ENCODE results near the gene PCDHB6. TPM values are rescaled to one million over a fixed set of nuclear protein-coding genes. Genes with fewer than 3 reads are reported as not detected.
"Not testable (repeated sequence)": the region's sequence is repeated elsewhere in the genome, so short reads cannot be mapped to it uniquely, and the experiment has no call there.

Gene PCDHB6
- polyA plus RNA-seq, 6 donors from 2014 or later, result not detected

- Mint-ChIP-seq H3K4me3 (peak overlapping the region in 1 of 8 donors; percentile 14), H3K9me3 (peaks cover 12 to 68% (median 37%) of the 10 kb centered on the region in 7 donors), H3K27me3 (peaks cover 11 to 27% (median 21%) of the 10 kb centered on the region in 3 donors), H3K27ac (no peak overlapping the region), H3K4me1 (peaks cover 6 to 7% (median 7%) of the 10 kb centered on the region in 3 donors), H3K36me3 (peaks cover 15 to 16% of the 10 kb centered on the region in 2 donors)
- no peak for ATAC-seq (ENCODE audit: low read depth in 2 of 2)
- DNase-seq, result no peak
These were observed 14.1 kb upstream of the PCDHB6 start for GRCh38 chr5:141135718-141136266.

DNA sequence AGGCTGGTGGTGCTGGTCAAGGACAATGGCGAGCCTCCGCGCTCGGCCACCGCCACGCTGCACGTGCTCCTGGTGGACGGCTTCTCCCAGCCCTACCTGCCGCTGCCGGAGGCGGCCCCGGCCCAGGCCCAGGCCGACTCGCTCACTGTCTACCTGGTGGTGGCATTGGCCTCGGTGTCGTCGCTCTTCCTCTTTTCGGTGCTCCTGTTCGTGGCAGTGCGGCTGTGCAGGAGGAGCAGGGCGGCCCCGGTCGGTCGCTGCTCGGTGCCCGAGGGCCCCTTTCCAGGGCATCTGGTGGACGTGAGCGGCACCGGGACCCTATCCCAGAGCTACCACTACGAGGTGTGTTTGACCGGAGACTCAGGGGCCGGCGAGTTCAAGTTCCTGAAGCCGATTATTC, 12.5 kb upstream of the PCDHB6 start:
- H3K4me3 Mint-ChIP-seq; H3K4me1 Mint-ChIP-seq; H3K27ac Mint-ChIP-seq; DNase-seq; ATAC-seq (ENCODE audit: low read depth in 2 of 2): not testable (repeated sequence)
- Mint-ChIP-seq H3K36me3 (peaks cover 15 to 16% of the 10 kb centered on the region in 2 donors), H3K27me3 (peaks cover 17 to 32% (median 22%) of the 10 kb centered on the region in 3 donors), H3K9me3 (peaks cover 12 to 63% (median 35%) of the 10 kb centered on the region in 7 donors)

GRCh38 chr5:141150224-141150992, 551 bp downstream of the PCDHB6 start:
- peaks cover 3 to 7% of the 10 kb centered on the region in 2 donors for H3K36me3 Mint-ChIP-seq
- DNase-seq (no peak), ATAC-seq (ENCODE audit: low read depth in 2 of 2) (no peak)
- no peak overlapping the region for H3K27ac Mint-ChIP-seq
- peaks cover 0 to 5% (median 5%) of the 10 kb centered on the region in 3 donors for H3K4me1 Mint-ChIP-seq
- H3K4me3 Mint-ChIP-seq, result peak overlapping the region in 2 of 8 donors; percentile 47 to 56
- peaks cover 4 to 43% (median 23%) of the 10 kb centered on the region in 7 donors for H3K9me3 Mint-ChIP-seq
- H3K27me3 Mint-ChIP-seq, result peaks cover 28 to 47% (median 35%) of the 10 kb centered on the region in 3 donors

DNA sequence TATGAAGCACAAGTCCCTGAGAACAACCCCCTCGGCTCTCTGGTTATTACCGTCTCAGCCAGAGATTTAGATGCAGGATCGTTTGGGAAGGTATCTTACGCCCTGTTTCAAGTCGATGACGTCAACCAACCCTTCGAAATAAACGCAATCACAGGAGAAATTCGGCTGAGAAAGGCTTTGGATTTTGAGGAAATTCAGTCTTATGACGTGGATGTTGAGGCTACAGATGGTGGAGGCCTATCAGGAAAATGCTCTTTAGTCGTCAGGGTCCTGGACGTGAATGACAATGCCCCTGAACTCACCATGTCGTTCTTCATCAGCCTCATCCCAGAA, 1.1 kb downstream of the PCDHB6 start:
- ATAC-seq (ENCODE audit: low read depth in 2 of 2), result no peak
- Mint-ChIP-seq H3K27ac (no peak overlapping the region), H3K27me3 (peaks cover 33 to 53% (median 38%) of the 10 kb centered on the region in 3 donors), H3K36me3 (peaks cover 6 to 7% of the 10 kb centered on the region in 2 donors), H3K4me1 (peaks cover 0 to 5% (median 5%) of the 10 kb centered on the region in 3 donors), H3K9me3 (peaks cover 4 to 48% (median 26%) of the 10 kb centered on the region in 7 donors), H3K4me3 (peak overlapping the region in 1 of 8 donors; percentile 25)
- no peak for DNase-seq

- Mint-ChIP-seq H3K36me3 (peaks cover 11 to 13% of the 10 kb centered on the region in 2 donors), H3K9me3 (peaks cover 4 to 55% (median 31%) of the 10 kb centered on the region in 7 donors), H3K27me3 (peaks cover 36 to 60% (median 38%) of the 10 kb centered on the region in 3 donors)
- not testable (repeated sequence) for H3K4me3 Mint-ChIP-seq; DNase-seq; H3K27ac Mint-ChIP-seq; H3K4me1 Mint-ChIP-seq; ATAC-seq (ENCODE audit: low read depth in 2 of 2)
These were observed 1.8 kb downstream of the PCDHB6 start for GRCh38 chr5:141151632-141152031.

DNA sequence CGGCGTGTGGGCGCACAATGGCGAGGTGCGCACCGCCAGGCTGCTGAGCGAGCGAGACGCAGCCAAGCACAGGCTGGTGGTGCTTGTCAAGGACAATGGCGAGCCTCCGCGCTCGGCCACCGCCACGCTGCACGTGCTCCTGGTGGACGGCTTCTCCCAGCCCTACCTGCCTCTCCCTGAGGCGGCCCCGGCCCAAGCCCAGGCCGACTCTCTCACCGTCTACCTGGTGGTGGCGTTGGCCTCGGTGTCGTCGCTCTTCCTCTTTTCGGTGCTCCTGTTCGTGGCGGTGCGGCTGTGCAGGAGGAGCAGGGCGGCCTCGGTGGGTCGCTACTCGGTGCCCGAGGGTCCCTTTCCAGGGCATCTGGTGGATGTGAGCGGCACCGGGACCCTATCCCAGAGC, 2.2 kb downstream of the PCDHB6 start:
- Mint-ChIP-seq H3K36me3 (peaks cover 15% of the 10 kb centered on the region in 2 donors), H3K27me3 (peaks cover 36 to 64% (median 42%) of the 10 kb centered on the region in 3 donors), H3K9me3 (peaks cover 4 to 60% (median 34%) of the 10 kb centered on the region in 7 donors)
- not testable (repeated sequence) for H3K27ac Mint-ChIP-seq; DNase-seq; H3K4me1 Mint-ChIP-seq; H3K4me3 Mint-ChIP-seq; ATAC-seq (ENCODE audit: low read depth in 2 of 2)

DNA sequence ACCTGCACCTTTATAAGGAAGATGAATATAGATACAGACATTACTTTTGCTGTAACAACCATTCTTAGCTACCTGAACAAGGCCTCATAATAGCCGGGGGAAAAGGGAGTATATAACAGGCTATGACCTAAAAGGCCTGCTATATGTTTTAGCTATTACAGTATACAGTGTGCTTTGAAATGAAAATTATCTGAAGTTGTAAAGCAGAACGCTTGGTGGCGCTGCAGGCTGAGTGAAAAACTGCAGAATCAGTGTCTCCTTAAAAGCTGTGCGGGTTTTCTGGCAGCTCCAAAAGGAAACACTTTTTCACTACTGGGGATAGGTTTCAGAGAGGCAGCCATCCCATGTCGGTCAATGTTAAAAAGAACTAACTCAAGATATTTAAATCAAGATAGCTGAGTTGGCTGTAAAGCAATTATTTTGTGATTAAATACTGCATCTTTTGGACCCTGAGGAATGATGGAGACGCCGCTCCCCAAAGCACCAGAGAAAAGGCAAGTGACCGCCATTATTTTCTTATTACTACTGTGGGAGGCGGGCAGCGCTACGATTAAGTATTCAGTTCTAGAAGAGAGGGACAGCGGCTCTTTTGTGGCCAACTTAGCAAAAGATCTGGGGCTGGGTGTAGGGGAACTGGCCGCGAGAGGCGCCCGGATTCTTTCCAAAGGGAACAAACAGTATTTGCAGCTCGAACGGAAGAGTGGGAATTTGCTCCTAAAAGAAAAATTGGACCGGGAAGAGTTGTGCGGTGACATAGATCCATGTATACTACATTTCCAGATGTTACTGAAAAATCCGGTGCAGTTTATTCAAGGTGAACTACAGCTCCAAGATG, 5.9 kb downstream of the PCDHB6 start:
- Mint-ChIP-seq H3K27me3 (peaks cover 28 to 53% (median 30%) of the 10 kb centered on the region in 3 donors), H3K4me1 (no peaks in the 10 kb centered on the region), H3K36me3 (peaks cover 7 to 15% of the 10 kb centered on the region in 2 donors), H3K27ac (no peak overlapping the region), H3K9me3 (peaks cover 0 to 60% (median 34%) of the 10 kb centered on the region in 7 donors), H3K4me3 (no peak overlapping the region)
- DNase-seq, result no peak
- no peak for ATAC-seq (ENCODE audit: low read depth in 2 of 2)

GRCh38 chr5:141157356-141157755, 7.5 kb downstream of the PCDHB6 start:
- not testable (repeated sequence) for H3K4me1 Mint-ChIP-seq

GRCh38 chr5:141157901-141158300, 8.0 kb downstream of the PCDHB6 start:
- not testable (repeated sequence) for H3K4me3 Mint-ChIP-seq; DNase-seq; H3K4me1 Mint-ChIP-seq; ATAC-seq (ENCODE audit: low read depth in 2 of 2); H3K27ac Mint-ChIP-seq
- peaks cover 28 to 47% (median 28%) of the 10 kb centered on the region in 3 donors for H3K27me3 Mint-ChIP-seq
- H3K36me3 Mint-ChIP-seq, result peaks cover 7 to 13% of the 10 kb centered on the region in 2 donors
- peaks cover 0 to 49% (median 29%) of the 10 kb centered on the region in 7 donors for H3K9me3 Mint-ChIP-seq

More at GRCh38 chr5:141157356-141157755, 7.5 kb downstream of the PCDHB6 start:
- Mint-ChIP-seq H3K9me3 (peaks cover 0 to 50% (median 31%) of the 10 kb centered on the region in 7 donors), H3K36me3 (peaks cover 7 to 15% of the 10 kb centered on the region in 2 donors), H3K27me3 (peaks cover 28 to 48% (median 30%) of the 10 kb centered on the region in 3 donors)
- H3K27ac Mint-ChIP-seq; DNase-seq; H3K4me3 Mint-ChIP-seq; ATAC-seq (ENCODE audit: low read depth in 2 of 2): not testable (repeated sequence)

DNA sequence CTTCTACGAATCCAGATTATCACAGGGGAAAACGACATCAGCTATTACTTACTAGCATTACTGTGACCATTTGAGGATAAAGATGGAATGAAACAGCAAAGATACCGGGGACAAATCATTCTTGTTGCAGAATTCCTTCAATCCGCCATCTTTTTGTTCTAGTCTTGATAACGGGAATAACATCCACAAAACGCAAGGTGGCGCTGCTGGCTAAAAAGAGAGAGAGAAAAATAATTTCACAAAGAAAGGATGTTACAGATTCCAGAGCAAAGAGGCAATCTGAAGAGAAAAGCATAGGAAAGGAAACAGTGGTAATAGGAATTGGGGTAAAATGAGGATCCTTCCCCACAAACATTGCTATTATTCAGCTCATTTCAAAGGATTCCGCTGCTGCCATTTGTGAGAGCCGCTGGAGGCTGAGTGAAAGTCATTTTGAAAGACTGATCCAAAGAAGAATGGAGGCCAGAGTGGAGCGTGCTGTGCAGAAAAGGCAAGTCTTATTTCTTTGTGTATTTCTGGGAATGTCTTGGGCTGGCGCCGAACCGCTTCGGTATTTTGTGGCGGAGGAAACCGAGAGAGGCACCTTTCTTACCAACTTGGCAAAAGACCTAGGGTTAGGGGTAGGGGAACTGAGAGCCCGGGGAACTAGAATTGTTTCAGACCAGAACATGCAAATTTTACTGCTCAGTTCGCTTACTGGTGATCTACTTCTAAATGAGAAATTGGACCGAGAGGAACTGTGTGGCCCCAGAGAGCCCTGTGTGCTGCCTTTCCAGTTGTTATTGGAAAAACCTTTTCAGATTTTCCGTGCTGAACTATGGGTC, 22.7 kb downstream of the PCDHB6 start, which contains the start of gene PCDHB7:
TSS of gene PCDHB7 (plus strand) at position 264 of the 824 bp plus-strand sequence. CDS start at position 456, 192 bp downstream.
- Mint-ChIP-seq H3K9me3 (peaks cover 3 to 27% (median 14%) of the 10 kb centered on the region in 7 donors), H3K27ac (peak within 1 kb of the TSS in 2 of 6 donors; percentile 6 to 60), H3K4me1 (peaks cover 0 to 8% (median 4%) of the 10 kb centered on the region in 3 donors), H3K36me3 (peaks cover 5 to 8% of the 10 kb centered on the region in 2 donors), H3K4me3 (peak within 1 kb of the TSS in 1 of 8 donors; percentile 40), H3K27me3 (peaks cover 24 to 42% (median 29%) of the 10 kb centered on the region in 3 donors)
- ATAC-seq (ENCODE audit: low read depth in 2 of 2) (no peak), DNase-seq (no peak)

DNA sequence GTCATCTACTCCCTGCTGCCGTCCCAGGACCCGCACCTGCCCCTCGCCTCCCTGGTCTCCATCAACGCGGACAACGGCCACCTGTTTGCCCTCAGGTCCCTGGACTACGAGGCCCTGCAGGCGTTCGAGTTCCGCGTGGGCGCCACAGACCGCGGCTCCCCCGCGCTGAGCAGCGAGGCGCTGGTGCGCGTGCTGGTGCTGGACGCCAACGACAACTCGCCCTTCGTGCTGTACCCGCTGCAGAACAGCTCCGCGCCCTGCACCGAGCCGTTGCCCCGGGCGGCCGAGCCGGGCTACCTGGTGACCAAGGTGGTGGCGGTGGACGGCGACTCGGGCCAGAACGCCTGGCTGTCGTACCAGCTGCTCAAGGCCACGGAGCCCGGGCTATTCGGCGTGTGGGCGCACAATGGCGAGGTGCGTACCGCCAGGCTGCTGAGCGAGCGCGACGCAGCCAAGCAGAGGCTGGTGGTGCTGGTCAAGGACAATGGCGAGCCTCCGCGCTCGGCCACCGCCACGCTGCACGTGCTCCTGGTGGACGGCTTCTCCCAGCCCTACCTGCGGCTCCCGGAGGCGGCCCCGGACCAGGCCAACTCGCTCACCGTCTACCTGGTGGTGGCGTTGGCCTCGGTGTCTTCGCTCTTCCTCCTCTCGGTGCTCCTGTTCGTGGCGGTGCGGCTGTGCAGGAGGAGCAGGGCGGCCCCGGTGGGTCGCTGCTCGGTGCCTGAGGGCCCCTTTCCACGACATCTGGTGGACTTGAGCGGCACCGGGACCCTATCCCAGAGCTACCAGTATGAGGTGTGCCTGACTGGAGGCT, 24.6 kb downstream of the PCDHB6 start:
- ATAC-seq (ENCODE audit: low read depth in 2 of 2); H3K27ac Mint-ChIP-seq; DNase-seq; H3K4me1 Mint-ChIP-seq; H3K36me3 Mint-ChIP-seq: not testable (repeated sequence)
- peaks cover 12 to 29% (median 14%) of the 10 kb centered on the region in 3 donors for H3K27me3 Mint-ChIP-seq
- H3K4me3 Mint-ChIP-seq, result peak overlapping the region in 1 of 8 donors; percentile 29
- H3K9me3 Mint-ChIP-seq, result peaks cover 0 to 27% (median 14%) of the 10 kb centered on the region in 7 donors

Data from naive B cell (primary cell).